Urinary bladder (tissue), 4 donors: ENCODE measurements around the gene DEFB119. TPM values are rescaled to one million over a fixed set of nuclear protein-coding genes. Genes with fewer than 3 reads are reported as not detected.
"Not testable (repeated sequence)": the region's sequence is repeated elsewhere in the genome, so short reads cannot be mapped to it uniquely, and the experiment has no call there.

Experiments used
- DNase-seq: peaks from one replicate; pipeline ENCODE4 v3.0.0-alpha.2; 2015; ENCODE audit errors: extremely low spot score
- H3K27ac ChIP-seq: one replicate; pipeline ENCODE4 v1.5.1; 2013; ENCODE audit warnings: low read depth, mild to moderate bottlenecking, moderate library complexity
- H3K36me3 ChIP-seq: one replicate; pipeline ENCODE4 v1.6.1; 2013; ENCODE audit warnings: mild to moderate bottlenecking, moderate library complexity; ENCODE audit not compliant: insufficient read depth
- H3K4me1 ChIP-seq: one replicate; pipeline ENCODE4 v1.6.1; 2013; ENCODE audit warnings: mild to moderate bottlenecking, moderate library complexity; ENCODE audit not compliant: insufficient read depth
- H3K4me3 ChIP-seq: one replicate; pipeline ENCODE4 v1.5.1; 2013; ENCODE audit warnings: low read depth, low read length
- WGBS: extraction: QIAGEN DNeasy Blood & Tissue Kit; methylation state at CpG from one replicate; pipeline ENCODE4 v1.1.7; 2013; 5-methylcytosine and 5-hydroxymethylcytosine counted together
- polyA plus RNA-seq: library from polyadenylated mRNA; stranded (reverse); fragments of 200-250 nt; gene quantifications from one replicate; pipeline ENCODE4 v1.2.3, GENCODE V29; 2013
- small RNA-seq: library from RNA; depleted of rRNA; stranded (forward); fragments of <200 nt; gene quantifications from one replicate; pipeline ENCODE3, GENCODE V24; 2014
- total RNA-seq: library from RNA; depleted of rRNA; stranded (reverse); fragments of >200 nt; gene quantifications from one replicate; pipeline ENCODE4 v1.2.3, GENCODE V29; 2014
- donor health status: healthy with polysubstance abuse.
- donor health status: healthy.

DEFB119 gene
- total and polyA plus RNA-seq, 2 donors, result not detected

DNA sequence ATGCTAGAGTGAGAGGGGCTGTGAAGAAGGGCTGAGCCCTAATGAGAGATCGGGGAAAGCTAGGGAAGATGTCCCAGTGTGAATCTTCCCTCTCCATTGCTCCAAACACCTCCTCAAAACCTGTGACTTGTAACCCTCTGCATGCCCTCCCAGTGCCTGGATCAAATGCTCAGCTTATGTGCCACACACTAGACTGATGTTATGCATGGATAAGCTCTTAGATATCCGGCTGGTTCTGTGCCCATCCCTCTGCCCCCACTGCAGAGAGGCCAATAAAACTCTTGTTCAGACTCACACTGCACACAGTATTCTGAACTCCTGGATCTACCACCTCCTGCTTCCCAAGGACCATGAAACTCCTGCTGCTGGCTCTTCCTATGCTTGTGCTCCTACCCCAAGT is 22.1 kb downstream of the DEFB119 start, which contains the start of gene DEFB118:
Gene DEFB118, plus strand, starts transcription at position 301 of the 400 bp plus-strand sequence. Its CDS starts 50 bp downstream, at position 351.
- WGBS, result 66% methylated on average over 2 of the region's 2 CpGs
- H3K27ac ChIP-seq, result no peak within 1 kb of the TSS

GRCh38 chr20:31364272-31364671 is 26.1 kb downstream of the DEFB119 start:
- not testable (repeated sequence) for H3K4me3 ChIP-seq, H3K4me1 ChIP-seq, H3K36me3 ChIP-seq, DNase-seq, H3K27ac ChIP-seq
- WGBS, result 78% methylated on average over 5 of the region's 5 CpGs

More for the DNA sequence above, 22.1 kb downstream of the DEFB119 start, which contains the start of gene DEFB118:
- DNase-seq, result no peak
- no peak within 1 kb of the TSS for H3K4me3 ChIP-seq
- H3K4me1 ChIP-seq, result no peaks in the 10 kb centered on the region
- no peaks in the 10 kb centered on the region for H3K36me3 ChIP-seq

DNA sequence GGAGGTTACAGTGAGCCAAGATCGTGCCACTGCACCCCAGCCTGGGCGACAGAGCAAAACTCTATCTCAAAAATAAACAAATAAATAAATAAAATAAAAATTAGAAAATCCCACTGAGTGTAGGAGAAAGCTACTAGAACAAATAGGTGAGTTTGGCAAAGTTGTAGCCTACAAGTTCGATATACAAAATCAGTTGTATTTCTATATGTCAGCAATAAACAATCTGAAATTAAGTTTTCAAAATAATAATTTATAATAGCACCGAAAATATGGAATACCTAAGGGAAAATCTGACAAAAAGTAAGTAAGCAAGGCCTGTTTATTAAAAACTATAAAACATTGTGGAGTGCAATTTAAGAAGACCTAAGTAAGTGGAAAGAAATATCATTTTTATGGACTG is 27.1 kb downstream of the DEFB119 start:
- DNase-seq, result no peak
- no peaks in the 10 kb centered on the region for H3K36me3 ChIP-seq
- 70% methylated on average over 4 of the region's 4 CpGs for WGBS
- H3K27ac ChIP-seq, result no peak overlapping the region
- no peaks in the 10 kb centered on the region for H3K4me1 ChIP-seq
- H3K4me3 ChIP-seq, result no peak overlapping the region

DNA sequence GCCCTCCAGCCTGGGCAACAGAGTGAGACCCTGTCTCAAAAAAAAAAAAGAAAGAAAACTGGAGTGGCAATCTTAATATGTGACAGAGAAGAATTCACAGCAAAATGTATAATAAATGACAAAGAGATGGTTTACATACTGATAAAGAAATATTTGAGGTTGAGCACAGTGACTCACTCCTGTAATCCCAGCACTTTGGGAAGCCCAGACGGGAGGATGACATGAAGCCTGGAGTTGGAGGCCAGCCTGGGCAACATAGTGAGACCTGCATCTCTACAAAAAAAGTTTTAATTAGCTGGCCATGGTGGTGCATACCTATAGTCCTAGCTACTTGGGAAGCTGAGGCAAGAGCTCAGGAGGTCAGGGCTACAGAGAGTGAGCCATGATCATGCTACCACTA is 34.4 kb downstream of the DEFB119 start:
- 65% methylated on average over 1 of the region's 1 CpG for WGBS
- H3K36me3 ChIP-seq, result no peaks in the 10 kb centered on the region
- no peak overlapping the region for H3K4me3 ChIP-seq
- DNase-seq, result no peak
- H3K27ac ChIP-seq, result no peak overlapping the region
- no peaks in the 10 kb centered on the region for H3K4me1 ChIP-seq

GRCh38 chr20:31341470-31341869 is 48.9 kb downstream of the DEFB119 start:
- Histone ChIP-seq H3K4me1 (no peaks in the 10 kb centered on the region), H3K4me3 (no peak overlapping the region), H3K36me3 (no peaks in the 10 kb centered on the region), H3K27ac (no peak overlapping the region)
- no peak for DNase-seq

DNA sequence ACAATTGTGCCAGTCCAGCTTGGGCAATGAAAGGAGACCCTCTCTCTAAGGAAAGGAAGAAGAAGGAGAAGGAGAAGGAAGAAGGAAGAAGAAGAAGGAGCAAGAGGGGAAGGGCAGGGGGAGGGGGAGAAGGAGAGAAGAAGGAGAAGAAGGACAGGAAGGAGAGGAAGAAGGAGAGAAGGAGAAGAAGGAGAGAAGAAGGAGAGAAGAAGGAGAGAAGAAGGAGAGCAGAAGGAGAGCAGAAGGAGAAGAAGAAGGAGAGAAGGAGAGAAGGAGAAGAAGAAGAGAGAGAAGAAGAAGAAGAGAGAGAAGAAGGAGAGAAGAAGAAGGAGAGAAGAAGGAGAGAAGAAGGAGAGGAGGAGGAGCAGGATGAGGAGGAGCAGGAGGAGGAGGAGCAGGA is 59.5 kb downstream of the DEFB119 start:
- Histone ChIP-seq H3K4me3 (no peak overlapping the region), H3K27ac (no peak overlapping the region), H3K36me3 (no peaks in the 10 kb centered on the region), H3K4me1 (no peaks in the 10 kb centered on the region)
- DNase-seq, result no peak

Small RNA genes within 50 kb of the gene (small RNA-seq; reads per million reads assigned to genes)
- not detected for gene DEFB117
- gene RF00561, result not detected
- gene RNA5SP480, result not detected

Other genes with a start within 250 kb of the DEFB119 start
- not detected for gene DEFB115, start 132.9 kb downstream of the DEFB119 start, total RNA-seq
- gene DEFB115, start 132.9 kb downstream of the DEFB119 start, polyA plus RNA-seq, result not detected
- not detected for gene DEFB116, start 82.0 kb downstream of the DEFB119 start, total RNA-seq
- gene DEFB116, start 82.0 kb downstream of the DEFB119 start, polyA plus RNA-seq, result not detected
- gene DEFB118, start 22.0 kb downstream of the DEFB119 start, total RNA-seq, result not detected
- not detected for gene DEFB118, start 22.0 kb downstream of the DEFB119 start, polyA plus RNA-seq
- gene DEFB121, start 15.6 kb upstream of the DEFB119 start, total RNA-seq, result not detected
- gene DEFB121, start 15.6 kb upstream of the DEFB119 start, polyA plus RNA-seq, result not detected
- gene DEFB123, start 50.0 kb upstream of the DEFB119 start, total RNA-seq, result not detected
- gene DEFB123, start 50.0 kb upstream of the DEFB119 start, polyA plus RNA-seq, result not detected
- gene DEFB124, start 84.5 kb upstream of the DEFB119 start, total RNA-seq, result not detected
- 0.52 TPM for gene DEFB124, start 84.5 kb upstream of the DEFB119 start, polyA plus RNA-seq
- 4.1 TPM for gene REM1, start 84.7 kb upstream of the DEFB119 start, total RNA-seq
- 4.8 TPM for gene REM1, start 84.7 kb upstream of the DEFB119 start, polyA plus RNA-seq
- 48.8 TPM for gene HM13, start 123.9 kb upstream of the DEFB119 start, total RNA-seq
- 90.4 TPM for gene HM13, start 123.9 kb upstream of the DEFB119 start, polyA plus RNA-seq
- gene ID1, start 214.7 kb upstream of the DEFB119 start, total RNA-seq, result 500 TPM
- gene ID1, start 214.7 kb upstream of the DEFB119 start, polyA plus RNA-seq, result 683 TPM
- 4.8 TPM for gene COX4I2, start 247.3 kb upstream of the DEFB119 start, total RNA-seq
- gene COX4I2, start 247.3 kb upstream of the DEFB119 start, polyA plus RNA-seq, result 10.1 TPM